ENCODE results near the gene OMP. TPM values are rescaled to one million over a fixed set of nuclear protein-coding genes. Genes with fewer than 3 reads are reported as not detected.

The OMP gene
- total RNA-seq, 1 donor from 2014 or later, result not detected

- Mint-ChIP-seq H3K4me1 (ENCODE audit: low read depth, unreplicated experiment) (no peaks in the 10 kb centered on the region), H3K27me3 (ENCODE audit: unreplicated experiment) (no peaks in the 10 kb centered on the region), H3K36me3 (ENCODE audit: unreplicated experiment) (peaks cover 4% of the 10 kb centered on the region), H3K4me3 (ENCODE audit: unreplicated experiment) (no peak overlapping the region), H3K9me3 (ENCODE audit: unreplicated experiment) (peaks cover 5% of the 10 kb centered on the region), H3K27ac (ENCODE audit: unreplicated experiment) (no peak overlapping the region)
- peak; percentile 10 for DNase-seq
- TF ChIP-seq CTCF (IDR thresholded peaks at IDR 0.05; ENCODE audit: partially characterized antibody, unreplicated experiment), result no peak
These were observed 13.6 kb upstream of the OMP start for GRCh38 chr11:77089004-77089545.

- Mint-ChIP-seq H3K27me3 (ENCODE audit: unreplicated experiment) (no peaks in the 10 kb centered on the region), H3K4me1 (ENCODE audit: low read depth, unreplicated experiment) (no peaks in the 10 kb centered on the region), H3K27ac (ENCODE audit: unreplicated experiment) (no peak overlapping the region), H3K36me3 (ENCODE audit: unreplicated experiment) (peaks cover 4% of the 10 kb centered on the region), H3K9me3 (ENCODE audit: unreplicated experiment) (peaks cover 4% of the 10 kb centered on the region), H3K4me3 (ENCODE audit: unreplicated experiment) (no peak overlapping the region)
- DNase-seq, result no peak
- no peak for TF ChIP-seq CTCF (IDR thresholded peaks at IDR 0.05; ENCODE audit: partially characterized antibody, unreplicated experiment)
These were observed 12.6 kb upstream of the OMP start for GRCh38 chr11:77090046-77090372.

- Mint-ChIP-seq H3K36me3 (ENCODE audit: unreplicated experiment) (peaks cover 4% of the 10 kb centered on the region), H3K27ac (ENCODE audit: unreplicated experiment) (no peak overlapping the region), H3K4me1 (ENCODE audit: low read depth, unreplicated experiment) (no peaks in the 10 kb centered on the region), H3K27me3 (ENCODE audit: unreplicated experiment) (no peaks in the 10 kb centered on the region), H3K9me3 (ENCODE audit: unreplicated experiment) (peaks cover 4% of the 10 kb centered on the region), H3K4me3 (ENCODE audit: unreplicated experiment) (no peak overlapping the region)
- DNase-seq, result peak; percentile 13
- TF ChIP-seq CTCF (IDR thresholded peaks at IDR 0.05; ENCODE audit: partially characterized antibody, unreplicated experiment), result no peak
These were observed 12.1 kb upstream of the OMP start for GRCh38 chr11:77090373-77091111.

GRCh38 chr11:77091146-77091940, 11.3 kb upstream of the OMP start:
- Mint-ChIP-seq H3K27ac (ENCODE audit: unreplicated experiment) (no peak overlapping the region), H3K4me3 (ENCODE audit: unreplicated experiment) (no peak overlapping the region), H3K27me3 (ENCODE audit: unreplicated experiment) (no peaks in the 10 kb centered on the region), H3K36me3 (ENCODE audit: unreplicated experiment) (peaks cover 4% of the 10 kb centered on the region), H3K4me1 (ENCODE audit: low read depth, unreplicated experiment) (no peaks in the 10 kb centered on the region), H3K9me3 (ENCODE audit: unreplicated experiment) (peaks cover 6% of the 10 kb centered on the region)
- peak; percentile 98 for TF ChIP-seq CTCF (IDR thresholded peaks at IDR 0.05; ENCODE audit: partially characterized antibody, unreplicated experiment)
- peak; percentile 88 for DNase-seq

GRCh38 chr11:77092382-77092781, 10.3 kb upstream of the OMP start:
- DNase-seq, result peak; percentile 8
- no peak for TF ChIP-seq CTCF (IDR thresholded peaks at IDR 0.05; ENCODE audit: partially characterized antibody, unreplicated experiment)
- Mint-ChIP-seq H3K4me1 (ENCODE audit: low read depth, unreplicated experiment) (no peaks in the 10 kb centered on the region), H3K9me3 (ENCODE audit: unreplicated experiment) (peaks cover 6% of the 10 kb centered on the region), H3K27me3 (ENCODE audit: unreplicated experiment) (no peaks in the 10 kb centered on the region), H3K36me3 (ENCODE audit: unreplicated experiment) (peaks cover 4% of the 10 kb centered on the region), H3K4me3 (ENCODE audit: unreplicated experiment) (no peak overlapping the region), H3K27ac (ENCODE audit: unreplicated experiment) (no peak overlapping the region)
